HG03108 (cell line): ENCODE measurements around the gene F7.
"Not testable (repeated sequence)": the region's sequence is repeated elsewhere in the genome, so short reads cannot be mapped to it uniquely, and the experiment has no call there.

Experiments
- ATAC-seq: cut with Tn5 transposase; IDR thresholded peaks from one replicate; pipeline ENCODE4 v1.9.1; 2021; ENCODE audit warnings: moderate library complexity; ENCODE audit not compliant: unreplicated experiment

The F7 gene

DNA sequence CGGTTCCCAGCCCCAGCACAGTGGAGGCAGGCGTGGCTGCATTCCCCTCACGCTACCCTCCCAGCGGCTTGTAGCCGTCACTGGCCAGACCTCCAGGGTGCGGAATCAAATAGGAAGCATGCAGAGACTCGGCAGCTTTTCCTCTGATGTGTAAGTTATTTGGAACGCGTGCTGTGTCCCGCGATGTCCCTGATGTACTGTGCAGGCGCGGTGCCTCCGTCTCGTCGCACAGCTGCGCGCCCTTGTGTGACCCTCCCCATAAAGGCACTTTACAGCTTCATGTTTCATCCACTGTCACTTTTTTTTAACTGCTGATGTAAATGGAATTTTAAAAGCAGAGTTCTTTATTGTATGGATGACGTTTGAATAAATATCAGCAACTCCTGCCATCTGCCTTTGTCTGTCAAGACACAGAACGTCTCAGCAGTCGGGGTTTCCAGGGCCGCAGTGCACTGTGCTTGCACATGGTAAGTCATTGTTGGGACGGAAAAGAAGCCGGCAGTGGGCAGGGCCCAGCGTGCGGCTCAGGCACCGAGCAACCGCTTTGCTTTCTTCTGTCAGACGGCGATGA lies 7.3 kb upstream of the F7 start:
- ATAC-seq, result no peak

DNA sequence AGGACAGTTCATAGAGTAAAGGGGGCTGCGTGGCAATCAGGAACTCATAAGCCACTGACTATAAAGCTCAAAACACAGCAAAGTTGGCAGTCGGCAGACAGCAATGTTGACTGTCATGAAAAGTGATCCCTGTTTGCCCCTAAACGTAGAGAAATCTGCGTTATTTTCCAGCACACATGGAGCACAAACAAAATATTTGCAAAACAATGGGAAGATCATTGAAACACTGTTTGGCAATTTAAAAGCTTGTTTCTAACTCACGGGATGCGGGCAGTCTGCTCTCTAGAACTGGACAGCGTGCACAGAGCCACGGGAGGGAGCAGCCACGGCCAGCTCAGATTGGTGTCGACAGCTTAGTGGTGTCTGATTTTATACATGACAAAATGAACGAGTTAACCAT lies 6.4 kb upstream of the F7 start:
- ATAC-seq, result no peak

- ATAC-seq, result not testable (repeated sequence)
Measured at GRCh38 chr13:113102302-113102701, 3.3 kb upstream of the F7 start.

DNA sequence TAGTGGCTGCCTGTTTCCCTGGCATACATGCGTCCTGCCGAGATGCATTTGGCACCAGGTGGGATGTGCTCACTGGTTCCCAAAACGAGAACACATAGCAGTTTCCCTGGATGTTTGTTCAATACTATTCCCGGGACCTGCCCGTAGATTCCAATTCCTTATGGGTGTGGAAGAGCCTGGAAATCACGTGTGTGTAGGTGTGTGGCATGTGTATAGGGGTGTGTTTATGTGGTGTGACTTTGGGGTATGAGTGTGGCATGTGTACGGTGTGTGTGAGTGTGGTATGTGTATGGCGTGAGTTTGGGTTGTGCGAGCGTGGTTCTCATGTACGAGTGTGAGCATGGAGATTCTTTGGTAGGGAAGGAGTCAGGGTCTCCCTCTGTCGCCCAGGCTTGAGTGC lies 2.9 kb upstream of the F7 start:
- ATAC-seq, result no peak

DNA sequence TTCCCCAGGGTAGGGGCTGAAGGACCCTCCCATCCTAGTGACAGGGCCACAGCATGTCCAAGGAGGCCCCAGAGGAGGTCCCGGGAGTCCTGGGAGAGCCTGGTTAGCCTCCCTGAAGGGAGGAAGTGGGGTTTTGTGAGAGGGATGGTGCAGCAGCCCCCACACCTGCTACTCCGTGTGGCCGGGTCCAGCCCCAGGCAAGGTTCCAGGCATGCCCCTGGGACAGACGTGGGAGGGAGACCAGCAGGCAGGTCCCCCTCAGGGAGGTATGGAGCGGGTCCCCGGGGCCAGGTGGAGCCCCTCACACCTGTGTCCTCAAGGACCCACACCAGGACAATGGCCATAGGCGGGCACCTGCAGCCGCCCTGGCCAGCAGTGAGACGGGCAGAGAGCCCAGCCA lies 1.9 kb upstream of the F7 start:
- ATAC-seq, result no peak

GRCh38 chr13:113105921-113106452 lies 396 bp downstream of the F7 start:
- no peak for ATAC-seq

GRCh38 chr13:113106711-113107351 lies 1.2 kb downstream of the F7 start:
- ATAC-seq, result no peak

- ATAC-seq, result not testable (repeated sequence)
Measured at GRCh38 chr13:113108521-113108920, 2.9 kb downstream of the F7 start.

- ATAC-seq, result no peak
Measured at GRCh38 chr13:113109151-113110047, 3.8 kb downstream of the F7 start.

DNA sequence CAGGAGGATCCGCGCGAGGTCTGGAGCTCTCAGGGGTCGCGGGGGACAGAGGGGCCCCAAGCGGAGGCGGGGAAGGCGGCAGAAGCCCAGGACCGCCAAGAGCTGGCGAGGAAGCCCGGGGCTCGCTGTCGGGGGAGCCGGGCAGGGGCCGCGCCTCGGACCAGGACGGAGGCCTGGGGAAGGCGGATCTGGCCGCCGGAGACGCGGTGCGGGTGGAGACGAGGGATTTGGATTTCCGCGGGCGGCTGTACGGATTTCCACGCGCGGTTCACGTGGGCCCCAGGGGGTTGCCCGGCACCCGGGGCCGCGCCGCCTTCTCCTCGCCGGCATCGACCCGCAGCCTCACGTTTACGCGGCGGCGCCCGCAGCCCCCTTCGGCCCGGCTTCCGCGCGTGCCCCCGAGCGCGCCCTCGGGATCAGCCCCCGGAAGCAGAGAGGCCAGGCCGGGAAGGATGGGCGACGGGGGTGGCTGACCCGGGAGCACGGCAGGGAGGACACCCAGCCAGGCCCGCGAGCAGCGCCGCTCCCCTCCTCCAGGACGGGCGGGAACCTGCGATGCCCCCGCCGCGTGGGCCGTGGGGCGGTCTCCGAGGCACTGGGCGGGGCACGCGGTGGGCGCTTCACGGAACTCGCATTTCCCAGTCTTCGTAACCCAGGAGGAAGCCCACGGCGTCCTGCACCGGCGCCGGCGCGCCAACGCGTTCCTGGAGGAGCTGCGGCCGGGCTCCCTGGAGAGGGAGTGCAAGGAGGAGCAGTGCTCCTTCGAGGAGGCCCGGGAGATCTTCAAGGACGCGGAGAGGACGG lies 4.7 kb downstream of the F7 start:
- no peak for ATAC-seq

DNA sequence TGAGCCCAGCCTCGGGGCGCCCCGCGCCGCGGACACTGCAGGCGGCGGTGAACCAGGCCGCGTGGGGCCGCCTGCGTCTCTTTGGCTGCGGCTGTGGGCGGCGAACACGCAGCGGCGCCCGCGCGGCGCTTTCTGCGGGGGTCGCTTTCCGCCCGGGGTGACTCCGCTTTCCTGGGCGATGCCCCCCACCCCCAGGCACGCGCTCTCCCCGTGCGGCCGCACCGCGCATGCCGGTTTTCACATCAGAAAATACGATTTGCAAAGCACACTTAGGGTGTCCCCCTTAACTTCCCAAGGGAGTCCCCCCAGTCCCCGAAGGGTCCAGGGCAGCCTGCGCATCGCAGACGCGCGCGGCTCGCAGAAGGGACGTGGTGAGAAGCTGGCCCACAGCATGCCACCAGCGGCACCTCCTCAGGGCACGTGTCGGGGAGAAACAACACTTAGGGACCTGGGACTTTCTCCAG lies 5.3 kb downstream of the F7 start:
- ATAC-seq, result no peak

- ATAC-seq, result not testable (repeated sequence)
Measured at GRCh38 chr13:113111821-113112220, 6.2 kb downstream of the F7 start.

DNA sequence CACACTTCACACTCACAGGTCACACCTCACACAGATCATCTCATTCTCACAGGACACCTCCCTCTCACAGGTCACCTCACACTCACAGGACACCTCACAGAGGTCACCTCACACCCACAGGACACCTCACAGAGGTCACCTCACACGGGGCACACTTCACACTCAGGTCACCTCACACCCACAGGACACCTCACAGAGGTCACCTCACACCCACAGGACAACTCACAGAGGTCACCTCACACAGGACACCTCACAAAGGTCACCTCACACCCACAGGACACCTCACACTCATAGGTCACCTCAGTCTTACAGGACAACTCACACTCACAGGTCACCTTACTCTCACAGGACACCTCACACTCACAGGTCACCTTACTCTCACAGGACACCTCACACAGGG lies 6.9 kb downstream of the F7 start:
- ATAC-seq, result not testable (repeated sequence)

GRCh38 chr13:113112893-113113845 lies 7.6 kb downstream of the F7 start:
- ATAC-seq, result no peak

- no peak for ATAC-seq
Measured at GRCh38 chr13:113113846-113114271, 8.3 kb downstream of the F7 start.

DNA sequence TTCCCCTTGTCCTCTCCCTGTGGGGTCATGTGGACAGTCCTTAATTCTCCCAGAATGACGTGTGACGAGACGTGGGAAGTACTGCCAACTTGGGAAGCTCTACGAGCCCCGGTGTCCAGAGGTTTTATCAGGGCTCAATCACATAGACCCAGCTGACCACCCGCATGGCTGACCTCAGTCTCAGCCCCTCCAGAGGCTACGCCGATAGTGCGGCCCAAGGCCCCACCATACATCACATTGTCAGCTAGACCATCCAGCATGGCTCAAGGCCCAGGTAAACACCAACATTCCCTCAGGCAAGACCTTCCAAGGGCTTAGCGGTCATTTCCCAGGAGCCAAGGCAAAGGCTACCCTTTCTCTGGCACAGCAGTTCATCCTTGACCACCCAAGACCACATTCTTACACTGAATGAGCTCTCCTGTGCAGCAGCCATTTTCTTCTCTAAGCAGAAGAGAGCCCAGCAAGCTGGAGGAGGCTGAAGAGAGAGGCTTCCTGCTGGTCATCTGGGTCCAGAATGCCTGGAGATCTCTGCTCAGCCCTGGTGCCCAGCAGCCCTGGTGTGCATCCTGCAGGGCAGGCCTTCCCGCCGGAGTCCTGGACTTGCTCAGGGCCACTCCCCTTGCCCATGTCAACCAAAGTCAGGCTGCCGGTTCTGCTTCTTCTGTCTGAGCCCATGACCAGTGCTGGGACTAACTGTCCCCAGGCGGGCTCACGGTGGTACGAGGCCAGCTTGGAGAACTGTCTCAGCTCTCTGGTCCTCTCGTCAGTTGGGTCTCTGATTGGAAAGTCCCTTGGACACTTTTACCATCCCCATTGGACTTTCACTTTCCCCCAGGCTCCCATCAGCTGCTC lies 9.1 kb downstream of the F7 start:
- no peak for ATAC-seq

DNA sequence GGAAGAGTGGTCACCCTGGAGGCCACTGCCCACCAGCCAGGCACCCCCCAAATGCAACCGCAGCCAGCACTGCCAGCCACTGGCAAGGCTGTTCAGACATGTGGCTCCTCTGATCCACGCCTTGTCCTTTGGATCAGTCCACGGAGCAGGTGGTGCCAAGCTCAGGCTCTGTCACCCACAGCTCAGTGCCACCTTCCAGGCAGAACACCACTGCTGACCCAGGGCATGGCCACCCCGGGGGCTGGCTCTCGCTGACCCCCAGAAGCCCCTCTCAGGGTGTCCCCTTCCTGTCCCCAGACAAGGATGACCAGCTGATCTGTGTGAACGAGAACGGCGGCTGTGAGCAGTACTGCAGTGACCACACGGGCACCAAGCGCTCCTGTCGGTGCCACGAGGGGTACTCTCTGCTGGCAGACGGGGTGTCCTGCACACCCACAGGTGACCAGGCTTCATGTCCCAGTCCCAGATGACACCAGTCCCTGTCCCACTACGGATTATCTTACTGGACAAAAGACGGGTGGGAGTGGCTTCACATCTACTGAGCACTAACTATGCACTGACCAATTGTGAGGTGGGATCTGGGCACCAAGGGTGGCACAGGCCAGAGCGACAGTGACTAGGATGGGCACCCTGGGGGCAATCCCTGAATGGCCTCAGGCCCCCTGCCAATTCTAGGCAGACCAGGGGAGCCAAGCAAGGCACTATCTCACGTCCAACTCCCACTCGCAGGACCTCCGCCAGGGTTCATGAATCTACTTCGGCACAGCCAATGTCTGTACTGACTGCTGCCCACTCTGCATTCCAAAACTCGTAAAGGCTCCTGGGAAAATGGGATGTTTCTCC lies 10.0 kb downstream of the F7 start:
- no peak for ATAC-seq
